Cardiac fibroblast (primary cell): ENCODE data around the gene CEBPG.

Source experiments
- DNase-seq, 2 donors: peaks; one replicate each; pipeline versions ENCODE4 v3.0.0 to v3.0.0-alpha.2; 2010; ENCODE audit warnings: low read depth in 2 of 2
- H3K4me3 ChIP-seq, 2 donors: replicated peaks in 1 of 2; 1 replicate in 1 of 2; 2 replicates in 1 of 2; pipeline ENCODE4 v1.5.1; 2011; ENCODE audit warnings: low read depth in 2 of 2, low read length in 2 of 2, mild to moderate bottlenecking in 2 of 2, moderate library complexity in 1 of 2
- TF ChIP-seq, protein P1 (sequence below): IDR thresholded peaks from one replicate; pipeline ENCODE4 v1.5.1; 2011; ENCODE audit warnings: low read depth, mild to moderate bottlenecking, low read length, inconsistent platforms

The CEBPG gene

GRCh38 chr19:33376941-33377557, 3.5 kb downstream of the CEBPG start:
- TF ChIP-seq, protein P1, sequence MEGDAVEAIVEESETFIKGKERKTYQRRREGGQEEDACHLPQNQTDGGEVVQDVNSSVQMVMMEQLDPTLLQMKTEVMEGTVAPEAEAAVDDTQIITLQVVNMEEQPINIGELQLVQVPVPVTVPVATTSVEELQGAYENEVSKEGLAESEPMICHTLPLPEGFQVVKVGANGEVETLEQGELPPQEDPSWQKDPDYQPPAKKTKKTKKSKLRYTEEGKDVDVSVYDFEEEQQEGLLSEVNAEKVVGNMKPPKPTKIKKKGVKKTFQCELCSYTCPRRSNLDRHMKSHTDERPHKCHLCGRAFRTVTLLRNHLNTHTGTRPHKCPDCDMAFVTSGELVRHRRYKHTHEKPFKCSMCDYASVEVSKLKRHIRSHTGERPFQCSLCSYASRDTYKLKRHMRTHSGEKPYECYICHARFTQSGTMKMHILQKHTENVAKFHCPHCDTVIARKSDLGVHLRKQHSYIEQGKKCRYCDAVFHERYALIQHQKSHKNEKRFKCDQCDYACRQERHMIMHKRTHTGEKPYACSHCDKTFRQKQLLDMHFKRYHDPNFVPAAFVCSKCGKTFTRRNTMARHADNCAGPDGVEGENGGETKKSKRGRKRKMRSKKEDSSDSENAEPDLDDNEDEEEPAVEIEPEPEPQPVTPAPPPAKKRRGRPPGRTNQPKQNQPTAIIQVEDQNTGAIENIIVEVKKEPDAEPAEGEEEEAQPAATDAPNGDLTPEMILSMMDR = no peak
- no peak overlapping the region for H3K4me3 ChIP-seq
- DNase-seq = no peak

DNA sequence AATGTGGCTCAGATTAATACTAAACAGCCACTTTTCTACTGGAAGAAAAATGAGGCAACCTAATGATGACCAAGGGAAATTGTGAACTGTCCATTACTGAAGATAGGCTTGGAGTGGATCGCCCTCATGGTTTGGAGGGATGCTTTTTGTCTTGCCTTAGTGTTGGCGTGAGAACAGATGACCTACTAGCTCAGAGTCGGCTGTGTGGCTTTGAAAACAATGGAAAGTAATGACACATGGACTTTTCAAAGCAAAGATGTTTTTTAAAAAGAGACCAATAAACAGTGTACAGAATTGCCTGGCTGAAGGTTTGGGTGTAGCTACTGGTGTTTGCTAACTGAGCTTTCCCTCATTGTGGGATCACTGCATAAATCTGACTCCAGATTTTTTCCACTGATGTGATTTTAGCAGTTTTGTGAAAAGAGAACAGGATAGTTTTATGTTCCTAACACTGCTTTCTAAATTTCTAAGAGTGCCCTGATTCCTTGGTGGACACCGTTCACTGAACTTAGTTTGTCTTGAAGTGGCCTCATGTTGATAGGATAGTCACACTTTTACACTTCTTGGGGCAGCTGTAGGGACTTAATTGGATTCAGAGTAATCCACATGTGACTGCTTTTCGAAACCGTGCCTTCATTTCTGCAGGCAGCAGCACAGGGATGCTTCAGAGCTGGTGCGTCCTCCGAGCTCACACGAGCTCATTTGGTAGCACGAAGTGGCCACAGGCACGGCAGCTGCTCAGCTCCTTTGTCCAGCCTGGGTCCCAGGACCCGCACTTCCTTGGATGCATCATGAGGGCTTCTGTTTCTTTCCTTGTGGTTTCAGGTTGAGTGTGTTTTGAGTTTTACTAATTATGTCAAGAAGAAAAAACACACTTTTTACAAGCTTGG, 4.3 kb downstream of the CEBPG start:
- peak in 1 of 2 donors; percentile 69 for DNase-seq
- TF ChIP-seq, protein P1 = no peak

DNA sequence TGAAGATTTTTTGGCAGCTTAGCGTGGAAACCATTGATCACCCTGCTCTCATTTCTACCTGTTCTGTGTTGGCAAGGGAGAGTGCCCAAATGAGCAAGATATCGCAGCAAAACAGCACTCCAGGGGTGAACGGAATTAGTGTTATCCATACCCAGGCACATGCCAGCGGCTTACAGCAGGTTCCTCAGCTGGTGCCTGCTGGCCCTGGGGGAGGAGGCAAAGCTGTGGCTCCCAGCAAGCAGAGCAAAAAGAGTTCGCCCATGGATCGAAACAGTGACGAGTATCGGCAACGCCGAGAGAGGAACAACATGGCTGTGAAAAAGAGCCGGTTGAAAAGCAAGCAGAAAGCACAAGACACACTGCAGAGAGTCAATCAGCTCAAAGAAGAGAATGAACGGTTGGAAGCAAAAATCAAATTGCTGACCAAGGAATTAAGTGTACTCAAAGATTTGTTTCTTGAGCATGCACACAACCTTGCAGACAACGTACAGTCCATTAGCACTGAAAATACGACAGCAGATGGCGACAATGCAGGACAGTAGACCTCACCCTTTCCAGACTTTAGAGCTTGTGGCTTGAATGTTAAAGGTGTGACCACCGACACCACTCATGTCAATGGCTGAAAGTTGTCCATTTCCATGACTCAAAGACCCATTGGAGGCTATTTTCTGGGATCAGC, 5.8 kb downstream of the CEBPG start:
- no peak overlapping the region for H3K4me3 ChIP-seq
- no peak for DNase-seq
- TF ChIP-seq, protein P1 = no peak

More for the DNA sequence above, 4.3 kb downstream of the CEBPG start:
- H3K4me3 ChIP-seq = no peak overlapping the region

- no peak for DNase-seq
- no peak overlapping the region for H3K4me3 ChIP-seq
- TF ChIP-seq, protein P1 = no peak
These were observed 7.6 kb downstream of the CEBPG start for GRCh38 chr19:33381101-33381500.

GRCh38 chr19:33382006-33382405, 8.5 kb downstream of the CEBPG start:
- TF ChIP-seq, protein P1 = no peak
- DNase-seq = no peak
- H3K4me3 ChIP-seq = no peak overlapping the region

- DNase-seq = no peak
- TF ChIP-seq, protein P1 = no peak
These were observed 9.5 kb downstream of the CEBPG start for GRCh38 chr19:33382982-33383381.

More at GRCh38 chr19:33382982-33383381, 9.5 kb downstream of the CEBPG start:
- H3K4me3 ChIP-seq = no peak overlapping the region
